HEK293T (cell line): ENCODE results near the gene SELENOS.

Source experiments
- ARNT ChIP-seq: fragments of 450-650 bp; IDR thresholded peaks from 2 replicates; pipeline ENCODE4 v1.6.1; 2017; ENCODE audit warnings: mild to moderate bottlenecking
- FOXA1 ChIP-seq: fragments of 450-650 bp; IDR thresholded peaks from 2 replicates; pipeline ENCODE4 v1.6.1; 2016; ENCODE audit warnings: mild to moderate bottlenecking
- SP1 ChIP-seq: fragments of 450-650 bp; IDR thresholded peaks from 2 replicates; pipeline ENCODE4 v1.6.1; 2017
- SUZ12 ChIP-seq: fragments of 450-650 bp; IDR thresholded peaks from 2 replicates; pipeline ENCODE4 v1.6.1; 2016; ENCODE audit warnings: mild to moderate bottlenecking
- TARDBP ChIP-seq: fragments of 450-650 bp; IDR thresholded peaks from 2 replicates; pipeline ENCODE4 v1.6.1; 2016

GRCh38 chr15:101306341-101307047 is 29.2 kb upstream of the SELENOS start:
- TF ChIP-seq TARDBP (no peak), FOXA1 (no peak), SP1 (no peak), ARNT (no peak), SUZ12 (no peak)
